ENCODE data around the gene OR4P4. TPM values are rescaled to one million over a fixed set of nuclear protein-coding genes. Genes with fewer than 3 reads are reported as not detected.

The OR4P4 gene
- total and polyA plus RNA-seq, 2 donors from 2014 or later: not detected

- no peaks in the 10 kb centered on the region for H3K27me3 ChIP-seq (ENCODE audit: control insufficient read depth, insufficient read depth, low read length)
- FAIRE-seq (no peak), DNase-seq (no peak)
- H3K4me3 ChIP-seq (ENCODE audit: low read length in 3 of 3): no peak overlapping the region
- no peaks in the 10 kb centered on the region for H3K9me3 ChIP-seq (ENCODE audit: control insufficient read depth in 2 of 3, insufficient read depth in 1 of 3, low read length in 3 of 3)
- TF ChIP-seq CTCF (IDR thresholded peaks at IDR 0.05; ENCODE audit: borderline replicate concordance, extremely low read depth, insufficient read depth): no peak
- H3K27ac ChIP-seq (ENCODE audit: low read depth in 2 of 2, low read length in 2 of 2): no peak overlapping the region
- intact Hi-C loops (cut with DNase I): no loop called here
- H3K9ac ChIP-seq (ENCODE audit: low read length in 3 of 3): no peak overlapping the region
- no peaks in the 10 kb centered on the region for H3K4me1 ChIP-seq (ENCODE audit: control insufficient read depth in 2 of 3, insufficient read depth in 2 of 3, low read depth in 1 of 3, low read length in 3 of 3)
- no peaks in the 10 kb centered on the region for H3K36me3 ChIP-seq (ENCODE audit: control insufficient read depth in 2 of 3, insufficient read depth in 3 of 3, low read length in 3 of 3)
Observed at GRCh38 chr11:55673860-55674259, 38.9 kb downstream of the OR4P4 start.

Other genes with a start within 250 kb of the OR4P4 start
- gene OR4C15, start 80.6 kb upstream of the OR4P4 start, total RNA-seq: not detected
- not detected for gene OR4C15, start 80.6 kb upstream of the OR4P4 start, polyA plus RNA-seq (ENCODE audit: insufficient read depth, low read depth, low replicate concordance)
- gene OR4C16, start 63.0 kb upstream of the OR4P4 start, total RNA-seq: not detected
- not detected for gene OR4C16, start 63.0 kb upstream of the OR4P4 start, polyA plus RNA-seq (ENCODE audit: insufficient read depth, low read depth, low replicate concordance)
- gene OR4C11, start 27.5 kb upstream of the OR4P4 start, total RNA-seq: not detected
- not detected for gene OR4C11, start 27.5 kb upstream of the OR4P4 start, polyA plus RNA-seq (ENCODE audit: insufficient read depth, low read depth, low replicate concordance)
- not detected for gene OR4S2, start 13.2 kb downstream of the OR4P4 start, total RNA-seq
- not detected for gene OR4S2, start 13.2 kb downstream of the OR4P4 start, polyA plus RNA-seq (ENCODE audit: insufficient read depth, low read depth, low replicate concordance)
- gene OR4C6, start 27.1 kb downstream of the OR4P4 start, total RNA-seq: not detected
- gene OR4C6, start 27.1 kb downstream of the OR4P4 start, polyA plus RNA-seq (ENCODE audit: insufficient read depth, low read depth, low replicate concordance): not detected
- not detected for gene OR5D13, start 138.3 kb downstream of the OR4P4 start, total RNA-seq
- not detected for gene OR5D13, start 138.3 kb downstream of the OR4P4 start, polyA plus RNA-seq (ENCODE audit: insufficient read depth, low read depth, low replicate concordance)
- not detected for gene OR5D14, start 160.4 kb downstream of the OR4P4 start, total RNA-seq
- gene OR5D14, start 160.4 kb downstream of the OR4P4 start, polyA plus RNA-seq (ENCODE audit: insufficient read depth, low read depth, low replicate concordance): not detected
- not detected for gene OR5L1, start 176.3 kb downstream of the OR4P4 start, total RNA-seq
- not detected for gene OR5L1, start 176.3 kb downstream of the OR4P4 start, polyA plus RNA-seq (ENCODE audit: insufficient read depth, low read depth, low replicate concordance)
- gene OR5D18, start 184.5 kb downstream of the OR4P4 start, total RNA-seq: not detected
- not detected for gene OR5D18, start 184.5 kb downstream of the OR4P4 start, polyA plus RNA-seq (ENCODE audit: insufficient read depth, low read depth, low replicate concordance)
- not detected for gene OR5L2, start 192.1 kb downstream of the OR4P4 start, total RNA-seq
- gene OR5L2, start 192.1 kb downstream of the OR4P4 start, polyA plus RNA-seq (ENCODE audit: insufficient read depth, low read depth, low replicate concordance): not detected
- not detected for gene OR5D16, start 203.6 kb downstream of the OR4P4 start, total RNA-seq
- gene OR5D16, start 203.6 kb downstream of the OR4P4 start, polyA plus RNA-seq (ENCODE audit: insufficient read depth, low read depth, low replicate concordance): not detected
- gene TRIM51, start 248.2 kb downstream of the OR4P4 start, total RNA-seq: not detected
- gene TRIM51, start 248.2 kb downstream of the OR4P4 start, polyA plus RNA-seq (ENCODE audit: insufficient read depth, low read depth, low replicate concordance): not detected

Measured in kidney (tissue), 14 donors.